SK-N-SH treated with all-trans-retinoic acid at 6 μM for 48 hours (cell line): Measurements from ENCODE around the gene TBC1D3B.

Experiments used
- ESRRG ChIP-seq: fragments of 250-450 bp; sonication (Bioruptor Pico); IDR thresholded peaks from 2 replicates; pipeline ENCODE4 v1.6.1; 2021; ENCODE audit warnings: mild to moderate bottlenecking
- ISL1 ChIP-seq: fragments of 250-450 bp; sonication (Bioruptor Pico); IDR thresholded peaks from 2 replicates; pipeline ENCODE4 v2.1.2; 2022; ENCODE audit warnings: mild to moderate bottlenecking, moderate library complexity
- OSR1 ChIP-seq: fragments of 250-450 bp; sonication (Bioruptor Pico); IDR thresholded peaks from 2 replicates; pipeline ENCODE4 v1.8.0; 2022; ENCODE audit warnings: moderate library complexity, mild to moderate bottlenecking, inconsistent platforms
- PPARA ChIP-seq: fragments of 250-450 bp; sonication (Bioruptor Pico); IDR thresholded peaks from 2 replicates; pipeline ENCODE4 v1.5.0; 2020; ENCODE audit warnings: mild to moderate bottlenecking, borderline replicate concordance
- RARB ChIP-seq: fragments of 250-450 bp; sonication (Bioruptor Pico); IDR thresholded peaks from 2 replicates; pipeline ENCODE4 v1.8.0; 2021; ENCODE audit warnings: mild to moderate bottlenecking, moderate library complexity
- TF ChIP-seq, protein P1 (sequence below): fragments of 250-450 bp; sonication (Bioruptor Pico); IDR thresholded peaks from 2 replicates; pipeline ENCODE4 v1.5.1; 2020; ENCODE audit warnings: low read depth, mild to moderate bottlenecking, moderate library complexity

DNA sequence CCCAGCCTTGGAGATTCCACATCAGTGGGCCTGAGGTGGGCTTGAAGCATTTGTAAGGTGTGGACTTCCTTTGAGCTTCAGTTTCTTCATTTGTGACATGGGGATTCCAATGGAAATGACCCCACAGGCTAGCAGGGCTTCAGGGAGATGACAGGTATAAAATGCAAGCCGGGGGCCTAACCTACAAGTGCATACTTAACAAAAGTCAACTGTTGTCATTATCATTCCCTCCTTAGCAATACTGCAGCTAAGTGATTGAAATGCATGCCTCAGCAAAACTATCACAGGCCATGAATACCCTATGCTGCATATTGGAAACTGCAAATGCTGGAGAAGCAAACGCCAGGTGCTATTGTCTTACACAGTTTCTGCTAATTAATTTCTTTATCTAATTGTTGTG is 53.0 kb downstream of the TBC1D3B start:
- no peak for TF ChIP-seq ESRRG (CRISPR knock-in tag)
- no peak for TF ChIP-seq OSR1 (CRISPR knock-in tag)
- TF ChIP-seq RARB (CRISPR knock-in tag) = no peak
- TF ChIP-seq PPARA = no peak
- TF ChIP-seq, protein P1, sequence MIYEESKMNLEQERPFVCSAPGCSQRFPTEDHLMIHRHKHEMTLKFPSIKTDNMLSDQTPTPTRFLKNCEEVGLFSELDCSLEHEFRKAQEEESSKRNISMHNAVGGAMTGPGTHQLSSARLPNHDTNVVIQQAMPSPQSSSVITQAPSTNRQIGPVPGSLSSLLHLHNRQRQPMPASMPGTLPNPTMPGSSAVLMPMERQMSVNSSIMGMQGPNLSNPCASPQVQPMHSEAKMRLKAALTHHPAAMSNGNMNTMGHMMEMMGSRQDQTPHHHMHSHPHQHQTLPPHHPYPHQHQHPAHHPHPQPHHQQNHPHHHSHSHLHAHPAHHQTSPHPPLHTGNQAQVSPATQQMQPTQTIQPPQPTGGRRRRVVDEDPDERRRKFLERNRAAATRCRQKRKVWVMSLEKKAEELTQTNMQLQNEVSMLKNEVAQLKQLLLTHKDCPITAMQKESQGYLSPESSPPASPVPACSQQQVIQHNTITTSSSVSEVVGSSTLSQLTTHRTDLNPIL (CRISPR knock-in tag) = no peak
- no peak for TF ChIP-seq ISL1
